Measurements from ENCODE around the gene MYO7B. TPM values are rescaled to one million over a fixed set of nuclear protein-coding genes. Genes with fewer than 3 reads are reported as not detected.
A peak's percentile ranks its signal among the peaks of the same experiment; 100 is the strongest.

The MYO7B gene
- total and polyA plus RNA-seq, 10 donors, result 32.3 to 165 (median 52.9) TPM

GRCh38 chr2:127511917-127512316 lies 23.6 kb upstream of the MYO7B start:
- 31 to 58% (median 55%) methylated on average over 1 of the region's 1 CpG for WGBS, 5 donors
- Histone ChIP-seq H3K27me3 (replicated peaks in 1 of 7) (no peaks in the 10 kb centered on the region), H3K27ac (peak overlapping the region in 4 of 8 donors; percentile 0 to 65 (median 4)), H3K4me1 (peaks cover 21 to 100% (median 80%) of the 10 kb centered on the region in 6 donors), H3K36me3 (peaks cover 0 to 61% (median 10%) of the 10 kb centered on the region in 6 donors), H3K9me3 (no peaks in the 10 kb centered on the region), H3K4me3 (no peak overlapping the region)
- intact Hi-C loops (cut with DNase I; ENCODE audit: low total_unique reads), result no loop called here
- DNase-seq, result no peak
- TF ChIP-seq POLR2A (IDR thresholded peaks at IDR 0.05) (no peak), POLR2AphosphoS5 (IDR thresholded peaks at IDR 0.05) (no peak), CTCF (IDR thresholded peaks at IDR 0.05 in 8 of 11, conservative IDR thresholded peaks at IDR 0.05 in 3 of 11) (no peak)

GRCh38 chr2:127512362-127512761 lies 23.1 kb upstream of the MYO7B start:
- no peak for DNase-seq
- no peaks in the 10 kb centered on the region for H3K9me3 ChIP-seq
- no peak for TF ChIP-seq POLR2A (IDR thresholded peaks at IDR 0.05)
- peaks cover 0 to 66% (median 13%) of the 10 kb centered on the region in 6 donors for H3K36me3 ChIP-seq
- intact Hi-C loops (cut with DNase I; ENCODE audit: low total_unique reads), result no loop called here
- 88 to 96% (median 93%) methylated on average over 4 of the region's 4 CpGs for WGBS, 5 donors
- no peaks in the 10 kb centered on the region for H3K27me3 ChIP-seq (replicated peaks in 1 of 7)
- H3K4me1 ChIP-seq, result peaks cover 21 to 97% (median 76%) of the 10 kb centered on the region in 6 donors
- no peak overlapping the region for H3K4me3 ChIP-seq
- peak overlapping the region in 5 of 8 donors; percentile 0 to 65 (median 9) for H3K27ac ChIP-seq

GRCh38 chr2:127514076-127514475 lies 21.4 kb upstream of the MYO7B start:
- Histone ChIP-seq H3K4me1 (peaks cover 9 to 85% (median 60%) of the 10 kb centered on the region in 6 donors), H3K4me3 (no peak overlapping the region), H3K27me3 (replicated peaks in 1 of 7) (no peaks in the 10 kb centered on the region), H3K36me3 (peaks cover 0 to 83% (median 25%) of the 10 kb centered on the region in 6 donors), H3K27ac (peak overlapping the region in 6 of 8 donors; percentile 44 to 67 (median 60)), H3K9me3 (no peaks in the 10 kb centered on the region)
- TF ChIP-seq CTCF (IDR thresholded peaks at IDR 0.05 in 8 of 11, conservative IDR thresholded peaks at IDR 0.05 in 3 of 11) (no peak), POLR2AphosphoS5 (IDR thresholded peaks at IDR 0.05) (no peak), POLR2A (IDR thresholded peaks at IDR 0.05) (no peak)
- WGBS, 5 donors, result 77 to 92% (median 82%) methylated on average over 10 of the region's 10 CpGs
- no peak for DNase-seq
- intact Hi-C loops (cut with DNase I; ENCODE audit: low total_unique reads), result no loop called here

- H3K27ac ChIP-seq, result peak overlapping the region in 5 of 8 donors; percentile 44 to 67 (median 61)
- peaks cover 8 to 81% (median 56%) of the 10 kb centered on the region in 6 donors for H3K4me1 ChIP-seq
- WGBS, 5 donors, result 91 to 95% (median 92%) methylated on average over 13 of the region's 13 CpGs
- no peaks in the 10 kb centered on the region for H3K27me3 ChIP-seq (replicated peaks in 1 of 7)
- intact Hi-C loops (cut with DNase I; ENCODE audit: low total_unique reads), result no loop called here
- no peak overlapping the region for H3K4me3 ChIP-seq
- DNase-seq, result no peak
- TF ChIP-seq CTCF (IDR thresholded peaks at IDR 0.05 in 8 of 11, conservative IDR thresholded peaks at IDR 0.05 in 3 of 11), result no peak
- no peak for TF ChIP-seq POLR2A (IDR thresholded peaks at IDR 0.05)
- TF ChIP-seq POLR2AphosphoS5 (IDR thresholded peaks at IDR 0.05), result peak in 1 of 3 donors; percentile 59
- peaks cover 0 to 87% (median 27%) of the 10 kb centered on the region in 6 donors for H3K36me3 ChIP-seq
- H3K9me3 ChIP-seq, result no peaks in the 10 kb centered on the region
These were observed 21.0 kb upstream of the MYO7B start for GRCh38 chr2:127514485-127514884.
